Measurements from ENCODE around the gene DOCK6. TPM values are rescaled to one million over a fixed set of nuclear protein-coding genes. Genes with fewer than 3 reads are reported as not detected.

DOCK6 gene
- total RNA-seq, 4 donors from 2014 or later: 37.5 to 92.7 (median 49.2) TPM

GRCh38 chr19:11234486-11235075, 27.7 kb downstream of the DOCK6 start:
- H3K9me3 ChIP-seq: peaks cover 0 to 12% (median 0%) of the 10 kb centered on the region in 4 donors
- TF ChIP-seq EP300 (IDR thresholded peaks at IDR 0.05) (no peak), POLR2A (IDR thresholded peaks at IDR 0.05) (no peak)
- TF ChIP-seq, protein P1, sequence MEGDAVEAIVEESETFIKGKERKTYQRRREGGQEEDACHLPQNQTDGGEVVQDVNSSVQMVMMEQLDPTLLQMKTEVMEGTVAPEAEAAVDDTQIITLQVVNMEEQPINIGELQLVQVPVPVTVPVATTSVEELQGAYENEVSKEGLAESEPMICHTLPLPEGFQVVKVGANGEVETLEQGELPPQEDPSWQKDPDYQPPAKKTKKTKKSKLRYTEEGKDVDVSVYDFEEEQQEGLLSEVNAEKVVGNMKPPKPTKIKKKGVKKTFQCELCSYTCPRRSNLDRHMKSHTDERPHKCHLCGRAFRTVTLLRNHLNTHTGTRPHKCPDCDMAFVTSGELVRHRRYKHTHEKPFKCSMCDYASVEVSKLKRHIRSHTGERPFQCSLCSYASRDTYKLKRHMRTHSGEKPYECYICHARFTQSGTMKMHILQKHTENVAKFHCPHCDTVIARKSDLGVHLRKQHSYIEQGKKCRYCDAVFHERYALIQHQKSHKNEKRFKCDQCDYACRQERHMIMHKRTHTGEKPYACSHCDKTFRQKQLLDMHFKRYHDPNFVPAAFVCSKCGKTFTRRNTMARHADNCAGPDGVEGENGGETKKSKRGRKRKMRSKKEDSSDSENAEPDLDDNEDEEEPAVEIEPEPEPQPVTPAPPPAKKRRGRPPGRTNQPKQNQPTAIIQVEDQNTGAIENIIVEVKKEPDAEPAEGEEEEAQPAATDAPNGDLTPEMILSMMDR (IDR thresholded peaks at IDR 0.05): no peak
- H3K27ac ChIP-seq: no peak overlapping the region
- H3K36me3 ChIP-seq: peaks cover 0 to 91% (median 0%) of the 10 kb centered on the region in 3 donors
- no peak overlapping the region for H3K4me3 ChIP-seq
- no peaks in the 10 kb centered on the region for H3K4me1 ChIP-seq
- 91 to 92% methylated on average over 5 of the region's 5 CpGs for WGBS, 2 donors
- no peaks in the 10 kb centered on the region for H3K27me3 ChIP-seq
- DNase-seq (ENCODE audit: low spot score in 2 of 2): no peak

GRCh38 chr19:11233073-11233472, 29.3 kb downstream of the DOCK6 start:
- DNase-seq (ENCODE audit: low spot score in 2 of 2): no peak
- Histone ChIP-seq H3K27me3 (no peaks in the 10 kb centered on the region), H3K27ac (no peak overlapping the region), H3K4me1 (no peaks in the 10 kb centered on the region), H3K9me3 (no peaks in the 10 kb centered on the region), H3K4me3 (no peak overlapping the region), H3K36me3 (peaks cover 0 to 85% (median 0%) of the 10 kb centered on the region in 3 donors)
- WGBS, 2 donors: 86 to 93% methylated on average over 15 of the region's 15 CpGs
- TF ChIP-seq EP300 (IDR thresholded peaks at IDR 0.05) (no peak), POLR2A (IDR thresholded peaks at IDR 0.05) (no peak)
- TF ChIP-seq, protein P1 (IDR thresholded peaks at IDR 0.05): no peak

- 76 to 90% methylated on average over 4 of the region's 4 CpGs for WGBS, 2 donors
- Histone ChIP-seq H3K27me3 (no peaks in the 10 kb centered on the region), H3K4me1 (no peaks in the 10 kb centered on the region), H3K27ac (no peak overlapping the region), H3K9me3 (no peaks in the 10 kb centered on the region), H3K4me3 (no peak overlapping the region), H3K36me3 (peaks cover 0 to 80% (median 0%) of the 10 kb centered on the region in 3 donors)
- TF ChIP-seq, protein P1 (IDR thresholded peaks at IDR 0.05): no peak
- TF ChIP-seq EP300 (IDR thresholded peaks at IDR 0.05) (no peak), POLR2A (IDR thresholded peaks at IDR 0.05) (no peak)
- DNase-seq (ENCODE audit: low spot score in 2 of 2): no peak
These were observed 29.8 kb downstream of the DOCK6 start for GRCh38 chr19:11232555-11232954.

- Histone ChIP-seq H3K27ac (no peak overlapping the region), H3K4me3 (no peak overlapping the region), H3K9me3 (no peaks in the 10 kb centered on the region), H3K27me3 (no peaks in the 10 kb centered on the region), H3K4me1 (no peaks in the 10 kb centered on the region), H3K36me3 (peaks cover 0 to 78% (median 0%) of the 10 kb centered on the region in 3 donors)
- no peak for DNase-seq (ENCODE audit: low spot score in 2 of 2)
- TF ChIP-seq, protein P1 (IDR thresholded peaks at IDR 0.05): no peak
- TF ChIP-seq EP300 (IDR thresholded peaks at IDR 0.05) (no peak), POLR2A (IDR thresholded peaks at IDR 0.05) (no peak)
- 79 to 84% methylated on average over 6 to 7 of the region's 7 CpGs for WGBS, 2 donors
These were observed 31.5 kb downstream of the DOCK6 start for GRCh38 chr19:11230621-11231386.
